ENCODE data around the gene FRMD6. TPM values are rescaled to one million over a fixed set of nuclear protein-coding genes. Genes with fewer than 3 reads are reported as not detected.

FRMD6 gene
- 127 and 223 TPM in 2 replicates for total RNA-seq

DNA sequence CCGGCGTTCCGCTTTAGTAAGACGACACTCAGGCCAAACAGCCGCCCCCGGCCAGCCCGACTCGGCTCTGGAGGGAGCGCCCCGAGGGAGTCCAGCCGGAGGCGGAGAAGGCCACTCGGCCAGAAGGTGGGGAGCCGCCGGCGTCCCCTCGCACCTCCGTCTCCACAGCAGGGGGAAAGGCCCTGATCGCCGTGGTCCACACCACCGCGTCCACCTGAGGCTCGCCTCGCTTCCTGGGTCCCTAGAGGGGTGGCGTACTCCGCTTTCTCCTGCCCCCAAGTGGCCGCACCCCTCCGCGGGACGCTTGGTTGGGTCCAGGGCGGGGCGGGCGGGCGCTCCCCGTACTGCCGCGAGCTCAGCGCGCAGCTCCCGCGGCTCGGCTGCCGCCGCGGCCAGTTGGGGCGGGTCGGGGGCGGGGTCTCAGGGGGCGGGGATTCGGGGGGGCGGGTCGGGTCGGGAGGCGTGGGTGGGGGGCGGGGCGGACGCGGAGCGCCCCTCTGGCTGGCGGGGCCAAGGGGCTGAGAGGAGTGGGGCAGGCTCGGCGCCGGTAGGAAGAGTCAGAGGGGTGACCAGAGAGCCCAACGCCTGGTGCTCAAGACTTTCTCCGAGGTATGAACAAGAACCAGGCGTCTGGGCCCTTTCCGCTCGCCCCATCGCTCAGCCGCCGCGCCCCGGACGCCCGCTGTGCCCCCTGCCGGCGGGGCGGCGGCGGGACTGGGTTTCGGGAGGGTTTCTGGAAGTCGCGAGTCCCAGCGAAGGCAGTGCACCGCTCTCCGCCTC, at the start of gene FRMD6:
FRMD6 (plus strand) TSS at position 523 of the 780 bp plus-strand sequence. CDS start 37,927 bp downstream, outside the sequence.

Small RNAs within 50 kb of the gene (small RNA-seq; reads per million reads assigned to genes)
- not detected for gene OR7E159P
- gene RNA5SP385, result not detected
- gene RNU6-301P, result not detected

Other genes starting within 250 kb of the FRMD6 start
- gene GNG2, start 208.7 kb downstream of the FRMD6 start, total RNA-seq, result 22.1 and 25.0 TPM in 2 replicates

All from subcutaneous preadipocyte (primary cell).